Stimulated activated naive CD8-positive, alpha-beta T cell treated with anti-CD3 and anti-CD28 coated beads, Interleukin-15, Interleukin-2, amounts not matched to agents 100 ng/mL and 50 ng/mL, for 24 hours (primary cell): ENCODE results near the gene PPP1R12C.
"Not testable (repeated sequence)": the region's sequence is repeated elsewhere in the genome, so short reads cannot be mapped to it uniquely, and the experiment has no call there.

Experiments
- H3K27ac Mint-ChIP-seq: one replicate; pipeline ENCODE4 v1.8.0; 2021; ENCODE audit warnings: mild to moderate bottlenecking, mixed read lengths
- H3K27me3 Mint-ChIP-seq: one replicate; pipeline ENCODE4 v1.8.0; 2021; ENCODE audit warnings: mixed read lengths
- H3K36me3 Mint-ChIP-seq: one replicate; pipeline ENCODE4 v1.8.0; 2021; ENCODE audit warnings: low read depth, mixed read lengths
- H3K4me1 Mint-ChIP-seq: one replicate; pipeline ENCODE4 v1.8.0; 2021; ENCODE audit warnings: low read depth, mixed read lengths
- H3K4me3 Mint-ChIP-seq: one replicate; pipeline ENCODE4 v1.8.0; 2021; ENCODE audit warnings: mild to moderate bottlenecking, mixed read lengths
- H3K9me3 Mint-ChIP-seq: one replicate; pipeline ENCODE4 v1.8.0; 2021; ENCODE audit warnings: mixed read lengths

The PPP1R12C gene

DNA sequence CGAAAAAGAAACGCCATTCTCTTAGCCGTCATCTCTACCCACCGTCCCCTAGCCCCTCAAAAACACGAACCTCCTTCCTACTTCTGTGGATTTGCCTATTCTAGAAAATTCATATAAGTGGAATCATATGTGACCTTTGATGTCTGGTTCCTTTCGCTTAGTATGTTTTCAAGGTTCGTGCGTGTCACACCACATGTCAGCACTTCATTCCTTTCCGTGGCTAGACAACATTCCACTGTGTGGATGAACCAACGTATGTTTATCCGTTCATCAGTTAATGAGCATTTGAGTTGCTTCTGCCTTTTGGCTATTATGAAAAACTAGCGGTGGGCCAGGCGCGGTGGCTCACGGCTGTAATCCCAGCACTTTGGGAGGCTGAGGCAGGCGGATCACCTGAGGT is 14.0 kb upstream of the PPP1R12C start:
- peaks cover 45% of the 10 kb centered on the region for H3K27me3 Mint-ChIP-seq
- no peaks in the 10 kb centered on the region for H3K9me3 Mint-ChIP-seq

GRCh38 chr19:55119053-55119452 is 1.6 kb upstream of the PPP1R12C start:
- H3K4me3 Mint-ChIP-seq = peak overlapping the region; percentile 64
- H3K9me3 Mint-ChIP-seq = no peaks in the 10 kb centered on the region
- H3K4me1 Mint-ChIP-seq = peaks cover 27% of the 10 kb centered on the region
- peaks cover 5% of the 10 kb centered on the region for H3K36me3 Mint-ChIP-seq
- H3K27ac Mint-ChIP-seq = peak overlapping the region; percentile 50
- peaks cover 15% of the 10 kb centered on the region for H3K27me3 Mint-ChIP-seq

More for the DNA sequence above, 14.0 kb upstream of the PPP1R12C start:
- Mint-ChIP-seq H3K4me1 (no peaks in the 10 kb centered on the region), H3K36me3 (no peaks in the 10 kb centered on the region), H3K4me3 (no peak overlapping the region), H3K27ac (no peak overlapping the region)

DNA sequence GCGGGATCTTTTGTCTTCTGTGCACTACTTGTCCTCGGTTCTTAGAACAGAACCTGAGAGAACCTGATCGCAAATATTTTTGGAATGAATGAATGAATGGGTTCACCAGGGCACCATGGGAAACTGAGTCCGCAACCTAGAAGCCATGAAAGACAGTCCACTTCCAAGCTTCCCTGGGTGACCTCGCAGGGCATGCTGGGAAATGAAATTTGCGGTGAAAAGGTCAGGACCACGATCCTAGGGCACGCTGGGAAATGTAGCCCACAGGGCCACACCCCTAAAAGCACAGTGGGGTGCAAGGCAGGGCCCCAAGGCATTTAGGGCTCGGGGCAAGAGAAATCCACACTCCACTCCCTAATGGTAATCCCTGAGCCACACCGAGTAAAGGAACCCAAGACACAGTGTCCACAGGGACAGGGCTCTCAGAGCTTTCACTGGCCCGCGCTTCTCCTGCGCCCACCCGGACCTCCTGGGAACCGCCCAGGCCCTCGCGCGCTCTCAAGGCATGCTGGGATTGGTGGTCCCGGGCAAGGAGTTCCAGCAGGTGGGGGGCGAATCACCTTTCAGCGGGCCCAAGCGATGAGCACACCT is 1.1 kb upstream of the PPP1R12C start:
- Mint-ChIP-seq H3K4me3 (peak overlapping the region; percentile 96), H3K27ac (peak overlapping the region; percentile 95), H3K4me1 (peaks cover 27% of the 10 kb centered on the region), H3K27me3 (peaks cover 10% of the 10 kb centered on the region), H3K36me3 (peaks cover 5% of the 10 kb centered on the region), H3K9me3 (no peaks in the 10 kb centered on the region)

DNA sequence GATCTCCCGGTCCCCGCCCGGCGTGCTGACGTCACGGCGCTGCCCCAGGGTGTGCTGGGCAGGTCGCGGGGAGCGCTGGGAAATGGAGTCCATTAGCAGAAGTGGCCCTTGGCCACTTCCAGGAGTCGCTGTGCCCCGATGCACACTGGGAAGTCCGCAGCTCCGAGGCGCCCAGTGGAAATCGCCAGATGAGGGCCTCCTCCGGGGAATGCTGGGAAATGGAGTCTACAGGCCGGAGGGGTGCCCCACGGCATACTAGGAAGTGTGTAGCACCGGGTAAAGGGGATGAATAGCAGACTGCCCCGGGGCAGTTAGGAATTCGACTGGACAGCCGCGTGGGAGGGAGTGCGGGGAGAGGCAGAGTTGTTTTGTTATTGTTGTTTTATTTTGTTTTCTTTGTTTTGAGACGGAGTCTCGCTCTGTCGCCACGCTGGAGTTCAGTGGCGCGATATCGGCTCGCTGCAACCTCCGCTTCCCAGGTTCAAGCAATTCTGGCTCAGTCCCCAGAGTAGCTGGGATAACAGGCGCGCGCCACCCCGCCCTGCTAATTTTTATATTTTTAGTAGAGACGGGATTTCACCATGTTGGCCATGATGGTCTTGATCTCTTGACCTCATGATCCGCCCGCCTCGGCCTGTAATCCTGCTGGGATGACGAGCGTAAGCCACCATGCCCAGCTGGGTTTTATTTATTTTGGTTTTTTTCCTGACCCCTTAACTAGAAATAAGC is 390 bp upstream of the PPP1R12C start:
- Mint-ChIP-seq H3K27me3 (peaks cover 3% of the 10 kb centered on the region), H3K27ac (peak overlapping the region; percentile 95), H3K4me1 (peaks cover 27% of the 10 kb centered on the region), H3K9me3 (no peaks in the 10 kb centered on the region), H3K36me3 (peaks cover 5% of the 10 kb centered on the region), H3K4me3 (peak overlapping the region; percentile 96)

GRCh38 chr19:55116232-55116858 is 1.1 kb downstream of the PPP1R12C start:
- Mint-ChIP-seq H3K4me1 (peaks cover 27% of the 10 kb centered on the region), H3K4me3 (peak overlapping the region; percentile 95), H3K27ac (peak overlapping the region; percentile 90), H3K27me3 (no peaks in the 10 kb centered on the region), H3K36me3 (peaks cover 5% of the 10 kb centered on the region), H3K9me3 (no peaks in the 10 kb centered on the region)

GRCh38 chr19:55115446-55116065 is 1.9 kb downstream of the PPP1R12C start:
- Mint-ChIP-seq H3K4me3 (peak overlapping the region; percentile 95), H3K27ac (peak overlapping the region; percentile 90), H3K4me1 (peaks cover 27% of the 10 kb centered on the region), H3K36me3 (peaks cover 9% of the 10 kb centered on the region), H3K27me3 (no peaks in the 10 kb centered on the region), H3K9me3 (no peaks in the 10 kb centered on the region)

DNA sequence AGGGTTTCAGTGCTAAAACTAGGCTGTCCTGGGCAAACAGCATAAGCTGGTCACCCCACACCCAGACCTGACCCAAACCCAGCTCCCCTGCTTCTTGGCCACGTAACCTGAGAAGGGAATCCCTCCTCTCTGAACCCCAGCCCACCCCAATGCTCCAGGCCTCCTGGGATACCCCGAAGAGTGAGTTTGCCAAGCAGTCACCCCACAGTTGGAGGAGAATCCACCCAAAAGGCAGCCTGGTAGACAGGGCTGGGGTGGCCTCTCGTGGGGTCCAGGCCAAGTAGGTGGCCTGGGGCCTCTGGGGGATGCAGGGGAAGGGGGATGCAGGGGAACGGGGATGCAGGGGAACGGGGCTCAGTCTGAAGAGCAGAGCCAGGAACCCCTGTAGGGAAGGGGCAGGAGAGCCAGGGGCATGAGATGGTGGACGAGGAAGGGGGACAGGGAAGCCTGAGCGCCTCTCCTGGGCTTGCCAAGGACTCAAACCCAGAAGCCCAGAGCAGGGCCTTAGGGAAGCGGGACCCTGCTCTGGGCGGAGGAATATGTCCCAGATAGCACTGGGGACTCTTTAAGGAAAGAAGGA is 2.8 kb downstream of the PPP1R12C start:
- Mint-ChIP-seq H3K9me3 (no peaks in the 10 kb centered on the region), H3K27ac (no peak overlapping the region), H3K4me3 (peak overlapping the region; percentile 95), H3K36me3 (peaks cover 14% of the 10 kb centered on the region), H3K27me3 (no peaks in the 10 kb centered on the region), H3K4me1 (peaks cover 27% of the 10 kb centered on the region)

DNA sequence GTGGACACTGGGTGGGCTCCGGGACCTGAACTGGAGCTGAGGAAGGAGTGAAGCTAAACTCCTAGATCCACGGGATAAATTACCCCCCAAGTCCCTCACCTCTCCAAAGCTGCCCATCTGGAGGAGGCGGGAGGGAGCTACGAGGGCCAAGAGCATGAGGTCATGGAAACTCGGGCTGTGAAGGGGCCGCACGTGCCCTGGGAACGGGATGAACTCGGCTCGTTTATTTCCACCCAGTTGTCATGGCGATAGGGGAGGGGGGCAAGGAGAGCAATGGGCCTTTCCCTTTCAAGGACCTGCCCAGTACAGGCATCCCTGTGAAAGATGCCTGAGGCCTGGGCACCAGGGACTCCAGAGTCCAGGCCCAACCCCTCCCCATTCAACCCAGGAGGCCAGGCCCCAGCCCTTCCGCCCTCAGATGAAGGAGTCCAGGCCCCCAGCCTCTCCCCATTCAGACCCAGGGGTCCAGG is 3.8 kb downstream of the PPP1R12C start:
- Mint-ChIP-seq H3K27me3 (no peaks in the 10 kb centered on the region), H3K36me3 (peaks cover 20% of the 10 kb centered on the region), H3K27ac (no peak overlapping the region), H3K9me3 (no peaks in the 10 kb centered on the region), H3K4me1 (peaks cover 20% of the 10 kb centered on the region), H3K4me3 (no peak overlapping the region)

DNA sequence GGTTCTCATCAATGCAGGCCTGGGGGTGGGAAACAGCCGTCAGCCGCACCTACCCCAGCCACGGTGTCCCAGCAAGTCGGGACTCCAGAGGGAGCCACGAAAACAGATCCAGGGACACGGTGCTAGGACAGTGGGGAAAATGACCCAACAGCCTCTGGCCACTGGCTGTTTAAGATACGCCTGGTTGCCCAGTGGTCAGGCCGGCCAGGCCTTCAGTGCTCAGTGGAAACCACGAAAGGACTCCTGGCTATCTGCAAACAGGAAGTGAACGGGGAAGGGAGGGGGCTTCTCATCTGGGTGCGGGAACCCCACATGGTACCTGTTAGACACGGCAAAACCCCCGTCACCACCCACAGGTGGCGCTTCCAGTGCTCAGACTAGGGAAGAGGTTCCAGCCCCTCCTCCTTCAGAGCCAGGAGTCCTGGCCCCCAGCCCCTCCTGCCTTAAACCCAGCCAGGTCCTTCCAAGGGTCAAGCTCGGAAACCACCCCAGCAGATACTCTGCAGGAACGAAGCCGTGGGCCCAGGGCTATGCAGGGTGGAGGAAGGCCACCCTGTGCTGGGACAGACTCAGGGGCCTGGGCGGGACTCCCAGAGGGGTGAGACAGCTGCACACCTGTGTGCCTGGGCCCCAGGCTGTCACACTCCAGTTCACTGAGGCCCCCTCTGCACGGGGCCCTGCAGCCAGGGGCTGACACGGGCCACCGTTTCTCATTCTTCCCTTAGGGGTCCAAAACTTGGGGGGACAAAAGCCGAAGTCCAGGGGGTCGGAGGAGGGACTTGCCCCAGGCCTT is 4.5 kb downstream of the PPP1R12C start:
- H3K27ac Mint-ChIP-seq = no peak overlapping the region
- H3K27me3 Mint-ChIP-seq = no peaks in the 10 kb centered on the region
- H3K9me3 Mint-ChIP-seq = no peaks in the 10 kb centered on the region
- H3K4me1 Mint-ChIP-seq = peaks cover 17% of the 10 kb centered on the region
- peaks cover 24% of the 10 kb centered on the region for H3K36me3 Mint-ChIP-seq
- H3K4me3 Mint-ChIP-seq = no peak overlapping the region

GRCh38 chr19:55112246-55112776 is 5.1 kb downstream of the PPP1R12C start:
- H3K9me3 Mint-ChIP-seq = no peaks in the 10 kb centered on the region
- H3K36me3 Mint-ChIP-seq = peaks cover 24% of the 10 kb centered on the region
- peaks cover 13% of the 10 kb centered on the region for H3K4me1 Mint-ChIP-seq
- H3K27ac Mint-ChIP-seq = no peak overlapping the region
- H3K4me3 Mint-ChIP-seq = no peak overlapping the region
- H3K27me3 Mint-ChIP-seq = no peaks in the 10 kb centered on the region

DNA sequence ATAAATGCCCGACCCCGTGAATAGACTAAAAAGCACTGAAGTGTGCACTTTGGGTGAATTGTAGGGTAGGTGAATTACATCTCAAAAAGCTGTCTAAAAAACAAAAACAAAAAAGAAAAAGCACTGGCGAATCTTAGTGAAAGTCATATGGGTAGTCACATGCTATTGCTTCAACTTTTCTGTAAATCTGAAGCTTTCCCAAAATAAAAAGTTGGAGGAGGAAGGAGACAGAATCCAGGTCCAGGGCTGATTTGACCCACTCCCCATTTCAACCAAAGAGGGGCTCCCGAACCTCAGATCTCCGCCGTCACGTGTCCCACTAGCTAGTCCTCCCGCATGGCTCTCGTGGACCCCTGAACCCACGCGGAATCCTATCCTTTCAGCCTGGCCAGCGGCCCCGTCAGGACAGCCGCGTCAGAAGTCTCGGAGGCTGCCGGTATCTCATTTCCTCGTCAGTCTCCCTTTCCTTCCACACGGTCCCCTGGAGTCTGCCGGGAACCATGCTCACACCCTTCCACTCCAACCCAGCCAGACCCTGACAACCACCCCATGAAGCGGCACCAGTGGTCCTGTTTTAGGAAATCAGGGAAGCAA is 6.1 kb downstream of the PPP1R12C start:
- Mint-ChIP-seq H3K36me3 (peaks cover 28% of the 10 kb centered on the region), H3K27ac (no peak overlapping the region), H3K4me3 (no peak overlapping the region), H3K9me3 (no peaks in the 10 kb centered on the region), H3K4me1 (peaks cover 17% of the 10 kb centered on the region), H3K27me3 (no peaks in the 10 kb centered on the region)

- no peak overlapping the region for H3K27ac Mint-ChIP-seq
- H3K9me3 Mint-ChIP-seq = no peaks in the 10 kb centered on the region
- peaks cover 4% of the 10 kb centered on the region for H3K4me1 Mint-ChIP-seq
- H3K27me3 Mint-ChIP-seq = no peaks in the 10 kb centered on the region
- no peak overlapping the region for H3K4me3 Mint-ChIP-seq
- peaks cover 29% of the 10 kb centered on the region for H3K36me3 Mint-ChIP-seq
Measured at GRCh38 chr19:55109527-55110291, 7.7 kb downstream of the PPP1R12C start.

DNA sequence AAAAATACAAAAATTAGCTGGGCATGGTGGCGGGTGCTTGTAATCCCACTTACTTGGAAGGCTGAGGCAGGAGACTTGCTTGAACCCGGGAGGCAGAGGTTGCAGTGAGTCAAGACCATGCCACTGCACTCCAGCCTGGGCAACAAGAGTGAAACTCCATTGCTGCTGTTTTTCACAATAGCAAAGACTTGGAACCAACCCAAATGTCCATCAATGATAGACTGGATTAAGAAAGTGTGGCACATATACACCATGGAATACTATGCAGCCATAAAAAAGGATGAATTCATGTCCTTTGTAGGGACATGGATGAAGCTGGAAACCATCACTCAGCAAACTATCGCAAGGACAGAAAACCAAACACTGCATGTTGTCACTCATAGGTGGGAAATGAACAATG is 10.2 kb downstream of the PPP1R12C start:
- H3K27ac Mint-ChIP-seq, H3K9me3 Mint-ChIP-seq, H3K4me3 Mint-ChIP-seq, H3K4me1 Mint-ChIP-seq, H3K27me3 Mint-ChIP-seq: not testable (repeated sequence)
- H3K36me3 Mint-ChIP-seq = peaks cover 41% of the 10 kb centered on the region
